Mesenchymal stem cell (in vitro differentiated cells and primary cell): ENCODE measurements around the gene IL1R1.

Experiments used
- DNase-seq: peaks from one replicate; pipeline ENCODE4 v3.0.0-alpha.2; 2013
- H2AFZ ChIP-seq: one replicate; pipeline ENCODE4 v1.6.1; 2013; ENCODE audit warnings: low read depth, mild to moderate bottlenecking, control low read depth, inconsistent platforms, low read length, moderate library complexity
- H2AK5ac ChIP-seq: 2 replicates; pipeline ENCODE4 v1.6.1; 2013; ENCODE audit warnings: low read length, moderate library complexity, mild to moderate bottlenecking, inconsistent platforms; ENCODE audit not compliant: severe bottlenecking
- H2BK120ac ChIP-seq: one replicate; pipeline ENCODE4 v1.6.1; 2013; ENCODE audit warnings: low read depth, mild to moderate bottlenecking, inconsistent platforms, low read length, moderate library complexity
- H2BK12ac ChIP-seq, 2 experiments: one replicate each; pipeline ENCODE4 v1.6.1; 2013; ENCODE audit warnings: inconsistent platforms in 2 of 2, low read length in 2 of 2, mild to moderate bottlenecking in 2 of 2, moderate library complexity in 2 of 2, control low read depth in 1 of 2
- H2BK15ac ChIP-seq: one replicate; pipeline ENCODE4 v1.6.1; 2013; ENCODE audit warnings: mild to moderate bottlenecking, low read depth, inconsistent platforms; ENCODE audit not compliant: poor library complexity, severe bottlenecking
- H2BK5ac ChIP-seq: 2 replicates; pipeline ENCODE4 v1.6.1; 2013; ENCODE audit warnings: low read depth, mild to moderate bottlenecking, low read length, control low read depth, inconsistent platforms; ENCODE audit not compliant: poor library complexity, severe bottlenecking
- H3K14ac ChIP-seq, 2 experiments: one replicate each; pipeline ENCODE4 v1.6.1; 2013; ENCODE audit warnings: inconsistent platforms in 2 of 2, low read length in 2 of 2, control low read depth in 1 of 2, mild to moderate bottlenecking in 1 of 2, moderate library complexity in 1 of 2
- H3K18ac ChIP-seq, 2 experiments: one replicate each; pipeline ENCODE4 v1.6.1; 2013; ENCODE audit warnings: inconsistent platforms in 2 of 2, low read length in 2 of 2, control low read depth in 1 of 2, low read depth in 1 of 2, mild to moderate bottlenecking in 1 of 2
- H3K23ac ChIP-seq, 2 experiments: one replicate each; pipeline ENCODE4 v1.6.1; 2013; ENCODE audit warnings: inconsistent platforms in 2 of 2, low read length in 2 of 2, mild to moderate bottlenecking in 2 of 2, moderate library complexity in 2 of 2, control low read depth in 1 of 2
- H3K27ac ChIP-seq: 2 replicates; pipeline ENCODE4 v1.5.1; 2013; ENCODE audit warnings: mild to moderate bottlenecking, moderate library complexity, low read length, control low read depth, inconsistent platforms; ENCODE audit not compliant: poor library complexity, severe bottlenecking
- H3K27me3 ChIP-seq, 2 experiments: 2 replicates each; pipeline versions ENCODE4 v1.6.1 to v1.7.0; 2013; ENCODE audit warnings: low read length in 2 of 2, mild to moderate bottlenecking in 2 of 2, moderate library complexity in 2 of 2, control low read depth in 1 of 2, inconsistent platforms in 1 of 2; ENCODE audit not compliant: control insufficient read depth in 1 of 2, insufficient read depth in 1 of 2
- H3K36me3 ChIP-seq, 2 experiments: 2 replicates each; pipeline versions ENCODE4 v1.6.1 to v1.7.0; 2013; ENCODE audit warnings: low read length in 2 of 2, control low read depth in 1 of 2, inconsistent platforms in 1 of 2, low read depth in 1 of 2, mild to moderate bottlenecking in 1 of 2; ENCODE audit not compliant: insufficient read depth in 2 of 2, control insufficient read depth in 1 of 2
- H3K4ac ChIP-seq, 2 experiments: one replicate each; pipeline ENCODE4 v1.6.1; 2013; ENCODE audit warnings: inconsistent platforms in 2 of 2, low read length in 2 of 2, mild to moderate bottlenecking in 2 of 2, moderate library complexity in 2 of 2, control low read depth in 1 of 2, low read depth in 1 of 2
- H3K4me1 ChIP-seq: 2 replicates; pipeline ENCODE4 v1.6.1; 2013; ENCODE audit warnings: low read depth, low read length, control low read depth; ENCODE audit not compliant: control insufficient read depth, insufficient read depth
- H3K4me2 ChIP-seq: 2 replicates; pipeline ENCODE4 v1.6.1; 2013; ENCODE audit warnings: low read length, mild to moderate bottlenecking, inconsistent platforms; ENCODE audit not compliant: poor library complexity, severe bottlenecking
- H3K4me3 ChIP-seq, 2 experiments: 2 replicates each; pipeline versions ENCODE4 v1.5.1 to v1.7.0; 2013; ENCODE audit warnings: low read length in 2 of 2, mild to moderate bottlenecking in 2 of 2, control low read depth in 1 of 2, low read depth in 1 of 2; ENCODE audit not compliant: insufficient read depth in 1 of 2
- H3K79me1 ChIP-seq: replicated peaks from 2 replicates; pipeline ENCODE4 v1.6.1; 2013; ENCODE audit warnings: mild to moderate bottlenecking, control low read depth, low read length, inconsistent platforms; ENCODE audit not compliant: poor library complexity, severe bottlenecking
- H3K9ac ChIP-seq: 2 replicates; pipeline ENCODE4 v1.7.0; 2013; ENCODE audit warnings: mild to moderate bottlenecking, low read length, moderate library complexity
- H3K9me3 ChIP-seq: 2 replicates; pipeline ENCODE4 v1.7.0; 2013; ENCODE audit warnings: mild to moderate bottlenecking, low read length; ENCODE audit not compliant: control insufficient read depth
- H4K8ac ChIP-seq: one replicate; pipeline ENCODE4 v1.6.1; 2013; ENCODE audit warnings: inconsistent platforms, mild to moderate bottlenecking, low read length, moderate library complexity
- H4K91ac ChIP-seq: one replicate; pipeline ENCODE4 v1.6.1; 2013; ENCODE audit warnings: mild to moderate bottlenecking, low read length, inconsistent platforms
- WGBS: methylation state at CpG from one replicate; pipeline ENCODE4 v1.1.7; 2013; ENCODE audit warnings: mixed read lengths; 5-methylcytosine and 5-hydroxymethylcytosine counted together

IL1R1 gene

DNA sequence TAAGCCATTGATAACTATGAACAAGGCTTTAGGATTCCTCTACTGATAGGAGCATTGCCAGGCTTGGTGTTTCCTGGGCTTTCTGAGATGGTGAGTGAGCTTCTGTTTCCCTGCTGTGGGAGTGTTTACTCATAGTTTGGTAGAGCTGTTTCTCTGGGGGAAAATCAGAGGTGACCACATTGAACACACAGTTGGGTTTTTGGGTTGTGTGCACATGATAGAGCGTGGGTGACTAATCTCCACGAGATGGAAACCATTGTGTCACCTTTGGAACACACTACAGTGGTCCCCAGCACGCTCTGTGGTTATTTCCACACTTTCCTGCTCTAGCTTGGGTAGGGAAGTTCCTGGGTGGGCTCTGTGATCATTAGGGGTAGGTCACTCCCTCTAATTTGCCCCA is 5.4 kb downstream of the IL1R1 start:
- peak overlapping the region in 1 of 2 experiments; percentile 55 for H3K4me3 ChIP-seq
- H2BK15ac ChIP-seq, result no peak overlapping the region
- DNase-seq, result peak; percentile 28
- 98% methylated on average over 3 of the region's 3 CpGs for WGBS
- H3K18ac ChIP-seq, result no peak overlapping the region
- H3K14ac ChIP-seq, result no peak overlapping the region
- H4K91ac ChIP-seq, result no peak overlapping the region
- H3K27me3 ChIP-seq, result no peaks in the 10 kb centered on the region
- H3K4me1 ChIP-seq, result peaks cover 10% of the 10 kb centered on the region
- H3K23ac ChIP-seq, result no peak overlapping the region
- no peak overlapping the region for H2AFZ ChIP-seq
- H2BK120ac ChIP-seq, result no peak overlapping the region
- no peak overlapping the region for H2BK5ac ChIP-seq
- no peak overlapping the region for H4K8ac ChIP-seq
- peak overlapping the region; percentile 83 for H3K9ac ChIP-seq
- no peak overlapping the region for H2BK12ac ChIP-seq
- peaks cover 10 to 76% of the 10 kb centered on the region in 2 experiments for H3K36me3 ChIP-seq
- H3K79me1 ChIP-seq, result peaks cover 29% of the 10 kb centered on the region
- H3K9me3 ChIP-seq, result peaks cover 39% of the 10 kb centered on the region
- H3K4me2 ChIP-seq, result no peak overlapping the region
- no peak overlapping the region for H2AK5ac ChIP-seq
- H3K4ac ChIP-seq, result no peak overlapping the region
- H3K27ac ChIP-seq, result no peak overlapping the region

DNA sequence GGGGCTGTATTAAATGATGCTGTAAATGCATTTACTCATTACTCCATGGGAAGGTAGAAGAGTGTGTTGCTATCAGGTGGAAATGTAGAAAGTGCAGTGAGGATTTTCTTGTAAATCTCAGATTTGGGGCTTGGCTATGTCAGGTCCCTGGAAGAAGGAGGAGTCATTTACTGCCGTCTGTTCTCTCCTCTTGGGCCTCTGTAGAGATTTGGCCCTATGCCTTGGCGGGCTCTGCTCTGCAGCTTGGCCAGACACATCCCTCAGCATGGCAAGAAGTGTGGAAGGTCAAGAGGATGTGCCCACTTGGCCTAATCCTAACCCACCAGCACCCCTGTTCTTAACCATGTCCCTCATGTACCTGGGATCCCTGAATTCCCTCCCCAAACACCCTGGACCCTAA is 6.7 kb downstream of the IL1R1 start:
- Histone ChIP-seq H3K36me3 (peaks cover 13 to 87% of the 10 kb centered on the region in 2 experiments), H3K27ac (no peak overlapping the region), H3K27me3 (no peaks in the 10 kb centered on the region), H2AFZ (no peak overlapping the region), H4K91ac (peak overlapping the region; percentile 18), H4K8ac (peak overlapping the region; percentile 12), H3K4me1 (peaks cover 7% of the 10 kb centered on the region), H3K14ac (peak overlapping the region in 1 of 2 experiments; percentile 62), H2BK5ac (no peak overlapping the region), H2BK12ac (no peak overlapping the region), H2BK120ac (no peak overlapping the region), H3K4me3 (peak overlapping the region in 1 of 2 experiments; percentile 3), H3K4me2 (no peak overlapping the region), H3K9ac (peak overlapping the region; percentile 83), H3K9me3 (peaks cover 39% of the 10 kb centered on the region), H3K4ac (no peak overlapping the region), H3K79me1 (peaks cover 25% of the 10 kb centered on the region), H3K23ac (no peak overlapping the region), H3K18ac (no peak overlapping the region), H2BK15ac (no peak overlapping the region), H2AK5ac (no peak overlapping the region)
- WGBS, result 87% methylated on average over 2 of the region's 2 CpGs
- no peak for DNase-seq

DNA sequence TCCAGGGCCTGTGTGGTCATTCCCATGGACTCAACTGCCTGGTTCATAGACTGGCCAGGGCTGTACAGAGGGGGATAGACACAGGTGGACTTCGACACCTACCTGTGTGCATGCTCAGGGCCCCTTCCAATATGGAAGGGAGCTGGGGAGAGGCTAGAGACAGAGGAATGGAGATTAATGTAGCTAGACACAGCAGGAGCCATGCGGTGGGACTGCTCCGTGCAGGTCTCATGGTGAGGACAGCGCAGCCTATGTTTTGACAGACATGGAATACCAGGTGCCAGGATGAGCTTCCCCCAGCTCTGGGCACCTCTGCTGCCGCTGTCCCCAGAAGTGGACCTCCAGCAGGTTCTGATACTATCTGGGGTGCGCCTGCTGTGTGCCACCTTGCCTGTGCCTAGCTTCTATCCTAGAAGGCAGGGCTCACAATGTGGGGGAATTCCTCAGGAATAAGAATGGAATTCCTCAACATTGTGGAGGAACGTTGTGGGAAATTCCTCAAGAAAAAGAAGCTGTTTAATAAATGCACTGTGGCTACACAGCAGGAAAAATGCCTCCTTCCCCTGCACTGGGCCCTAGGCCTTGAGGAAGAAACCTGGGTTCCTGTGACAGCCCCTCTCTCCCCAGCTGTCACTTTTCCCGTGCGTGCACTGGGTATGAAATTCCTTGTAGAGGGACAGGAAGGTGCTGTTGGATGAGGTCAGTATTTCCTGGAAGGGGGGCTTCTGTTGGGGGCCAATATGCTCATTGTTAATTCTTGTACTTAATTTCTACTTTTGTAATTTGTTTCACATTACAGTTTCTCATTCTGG is 7.3 kb downstream of the IL1R1 start:
- H2AK5ac ChIP-seq, result no peak overlapping the region
- H2AFZ ChIP-seq, result no peak overlapping the region
- no peak overlapping the region for H2BK15ac ChIP-seq
- peak overlapping the region; percentile 83 for H3K9ac ChIP-seq
- no peak overlapping the region for H2BK5ac ChIP-seq
- H3K14ac ChIP-seq, result peak overlapping the region in 1 of 2 experiments; percentile 62
- WGBS, result 96% methylated on average over 7 of the region's 9 CpGs
- peak overlapping the region; percentile 11 for H3K27ac ChIP-seq
- peaks cover 20 to 87% of the 10 kb centered on the region in 2 experiments for H3K36me3 ChIP-seq
- H3K4me1 ChIP-seq, result peaks cover 7% of the 10 kb centered on the region
- no peak overlapping the region for H3K4ac ChIP-seq
- no peak for DNase-seq
- H3K79me1 ChIP-seq, result peaks cover 21% of the 10 kb centered on the region
- H2BK12ac ChIP-seq, result no peak overlapping the region
- peak overlapping the region in 1 of 2 experiments; percentile 3 for H3K4me3 ChIP-seq
- H4K91ac ChIP-seq, result no peak overlapping the region
- H3K27me3 ChIP-seq, result no peaks in the 10 kb centered on the region
- no peak overlapping the region for H3K4me2 ChIP-seq
- H3K9me3 ChIP-seq, result peaks cover 36% of the 10 kb centered on the region
- no peak overlapping the region for H3K23ac ChIP-seq
- peak overlapping the region; percentile 12 for H4K8ac ChIP-seq
- peak overlapping the region in 1 of 2 experiments; percentile 18 for H3K18ac ChIP-seq
- H2BK120ac ChIP-seq, result no peak overlapping the region

DNA sequence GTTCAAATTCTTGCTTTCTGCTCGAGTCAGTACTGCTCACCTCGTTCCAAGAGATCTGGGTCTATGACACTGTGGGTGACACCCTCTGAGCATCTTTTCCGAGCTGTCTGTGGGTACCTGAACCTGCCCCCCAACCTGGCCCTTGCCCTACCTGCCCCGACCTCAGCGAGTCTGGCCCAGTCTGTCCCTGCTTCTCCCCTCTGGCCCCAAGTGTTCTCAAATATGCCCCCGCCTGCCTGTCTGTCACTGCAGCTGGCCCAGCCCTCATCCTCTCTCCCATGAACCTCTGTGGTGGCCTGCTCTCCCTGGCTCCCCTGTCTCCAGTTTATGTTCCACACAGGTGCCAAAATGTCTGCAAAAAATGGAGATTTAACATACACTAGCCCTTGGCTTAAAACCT is 11.8 kb downstream of the IL1R1 start:
- 97% methylated on average over 6 of the region's 6 CpGs for WGBS
- Histone ChIP-seq H2BK5ac (no peak overlapping the region), H3K9ac (peak overlapping the region; percentile 77), H4K8ac (peak overlapping the region; percentile 79), H2BK12ac (peak overlapping the region; percentile 34 to 56), H2AFZ (no peak overlapping the region), H2BK120ac (no peak overlapping the region), H3K27ac (no peak overlapping the region), H2AK5ac (no peak overlapping the region), H3K4me3 (no peak overlapping the region), H3K18ac (peak overlapping the region; percentile 22 to 49), H3K4ac (no peak overlapping the region), H3K14ac (peak overlapping the region in 1 of 2 experiments; percentile 11), H3K27me3 (no peaks in the 10 kb centered on the region), H3K23ac (no peak overlapping the region), H3K79me1 (peaks cover 14% of the 10 kb centered on the region), H3K4me2 (no peak overlapping the region), H2BK15ac (peak overlapping the region; percentile 6), H3K4me1 (peaks cover 7% of the 10 kb centered on the region), H4K91ac (peak overlapping the region; percentile 71), H3K9me3 (peaks cover 3% of the 10 kb centered on the region), H3K36me3 (peaks cover 17 to 96% of the 10 kb centered on the region in 2 experiments)
- no peak for DNase-seq
